ENCODE data around the gene REEP1. TPM values are rescaled to one million over a fixed set of nuclear protein-coding genes. Genes with fewer than 3 reads are reported as not detected.
"Not testable (repeated sequence)": the region's sequence is repeated elsewhere in the genome, so short reads cannot be mapped to it uniquely, and the experiment has no call there.

Gene REEP1
- total RNA-seq, 2 experiments from 2014 or later = 0.23 to 0.25 TPM

DNA sequence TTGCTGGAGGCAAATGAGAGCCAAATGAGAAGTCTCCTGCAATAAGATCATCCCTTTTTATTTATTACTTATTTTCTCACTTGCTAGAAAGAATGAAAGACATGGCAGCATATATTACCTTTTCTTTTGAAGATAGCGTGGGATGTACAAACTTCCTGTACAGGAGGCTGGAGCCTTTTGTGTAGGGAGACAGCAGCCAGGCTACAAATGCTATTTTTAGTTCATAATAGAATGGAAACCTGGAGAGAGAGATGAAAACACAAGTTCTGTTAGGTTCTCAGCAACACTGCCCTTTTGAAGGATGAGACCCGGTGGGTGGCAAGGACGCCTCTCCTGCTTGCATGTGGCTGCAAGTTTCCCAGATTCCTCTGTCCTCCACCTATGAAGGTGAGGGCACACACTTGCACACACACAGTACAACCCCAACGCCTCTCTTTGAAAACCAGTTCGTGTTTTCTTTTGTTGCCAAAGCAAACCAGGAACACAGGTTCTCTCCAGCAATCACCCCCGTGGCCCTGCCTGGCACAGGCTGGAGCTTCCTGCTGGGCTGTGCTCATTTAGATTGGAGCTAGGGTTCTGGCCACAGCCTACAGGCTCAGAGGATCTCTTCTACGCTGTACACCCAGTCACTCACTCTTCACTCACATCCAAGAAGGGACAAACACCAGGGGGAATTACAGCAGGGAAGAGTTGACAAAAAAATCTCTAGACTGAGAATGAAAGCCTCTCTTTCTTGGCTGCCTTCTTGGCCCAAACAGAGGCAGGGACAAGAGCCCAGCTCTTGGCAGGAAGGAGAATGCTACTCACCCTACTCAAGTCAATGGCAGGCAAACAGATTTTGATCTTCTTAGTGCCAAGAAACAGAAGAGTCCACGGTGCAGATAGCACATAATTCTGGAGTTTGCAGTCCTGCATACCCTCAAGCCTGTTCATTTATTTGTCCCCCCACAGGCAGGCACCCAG, 82.6 kb downstream of the REEP1 start:
- ChIA-PET CTCF (no interaction called here), POLR2A (no interaction called here)

DNA sequence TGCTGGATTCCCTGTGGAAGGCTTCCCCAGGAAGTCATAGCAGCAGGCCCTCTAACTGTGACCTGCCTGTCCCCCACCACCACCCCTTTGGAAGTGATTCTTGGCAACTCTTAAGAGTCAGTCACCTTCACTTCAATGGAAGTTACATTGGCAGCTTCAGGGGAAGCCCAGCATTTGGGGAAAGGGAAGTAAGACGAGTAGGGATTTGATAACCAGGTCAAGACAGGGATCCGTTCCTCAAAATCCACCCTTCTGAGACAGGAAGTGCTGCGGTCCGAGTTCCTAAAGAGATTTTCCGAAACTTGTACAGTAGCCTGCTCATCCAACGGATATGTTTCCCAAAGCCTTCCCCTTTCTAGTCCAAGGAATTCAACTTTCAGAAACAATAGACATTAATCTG, 84.0 kb downstream of the REEP1 start:
- CTCF ChIA-PET = no interaction called here
- POLR2A ChIA-PET = no interaction called here

- POLR2A ChIA-PET = no interaction called here
Observed at GRCh38 chr2:86251840-86252266, 85.6 kb downstream of the REEP1 start.

GRCh38 chr2:86249579-86250391, 87.6 kb downstream of the REEP1 start:
- POLR2A ChIA-PET = no interaction called here
- CTCF ChIA-PET = interaction anchor here (0.6 kb wide), 2 partner anchors 34 to 135 kb away, joined by 3 to 4 read pairs; no protein-coding TSS in a partner anchor

More at GRCh38 chr2:86251840-86252266, 85.6 kb downstream of the REEP1 start:
- CTCF ChIA-PET = no interaction called here

DNA sequence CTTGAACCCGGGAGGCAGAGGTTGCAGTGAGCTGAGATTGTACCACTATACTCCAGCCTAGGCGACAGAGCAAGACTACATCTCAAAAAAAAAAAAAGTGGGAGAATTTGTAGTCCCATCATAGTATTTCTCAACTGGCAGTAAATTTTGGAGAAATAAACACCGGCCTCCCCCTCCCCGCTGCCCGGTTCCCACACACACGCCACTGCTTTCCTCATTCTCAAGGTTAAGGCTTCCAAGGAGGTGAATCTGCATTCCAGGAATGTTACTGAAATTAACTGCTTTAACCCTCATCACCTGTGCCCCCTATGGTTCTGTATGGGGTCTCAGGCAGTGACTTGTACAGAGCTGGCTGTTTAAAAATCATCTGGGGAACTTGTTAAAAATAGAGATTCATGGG, 88.2 kb downstream of the REEP1 start:
- CTCF ChIA-PET = interaction anchor here (0.6 kb wide), 1 partner anchor 33 kb away, joined by 3 read pairs; no protein-coding TSS in a partner anchor
- POLR2A ChIA-PET = no interaction called here

- CTCF ChIA-PET = not testable (repeated sequence)
Observed at GRCh38 chr2:86245222-86245621, 92.2 kb downstream of the REEP1 start.

GRCh38 chr2:86244781-86245180, 92.6 kb downstream of the REEP1 start:
- POLR2A ChIA-PET = not testable (repeated sequence)

More at GRCh38 chr2:86245222-86245621, 92.2 kb downstream of the REEP1 start:
- POLR2A ChIA-PET = not testable (repeated sequence)

GRCh38 chr2:86243950-86244733, 93.3 kb downstream of the REEP1 start:
- POLR2A ChIA-PET = no interaction called here
- CTCF ChIA-PET = no interaction called here

More at GRCh38 chr2:86244781-86245180, 92.6 kb downstream of the REEP1 start:
- CTCF ChIA-PET = not testable (repeated sequence)

GRCh38 chr2:86243272-86243671, 94.2 kb downstream of the REEP1 start:
- ChIA-PET POLR2A (no interaction called here), CTCF (no interaction called here)

GRCh38 chr2:86241611-86242010, 95.8 kb downstream of the REEP1 start:
- POLR2A ChIA-PET = no interaction called here
- CTCF ChIA-PET = no interaction called here

DNA sequence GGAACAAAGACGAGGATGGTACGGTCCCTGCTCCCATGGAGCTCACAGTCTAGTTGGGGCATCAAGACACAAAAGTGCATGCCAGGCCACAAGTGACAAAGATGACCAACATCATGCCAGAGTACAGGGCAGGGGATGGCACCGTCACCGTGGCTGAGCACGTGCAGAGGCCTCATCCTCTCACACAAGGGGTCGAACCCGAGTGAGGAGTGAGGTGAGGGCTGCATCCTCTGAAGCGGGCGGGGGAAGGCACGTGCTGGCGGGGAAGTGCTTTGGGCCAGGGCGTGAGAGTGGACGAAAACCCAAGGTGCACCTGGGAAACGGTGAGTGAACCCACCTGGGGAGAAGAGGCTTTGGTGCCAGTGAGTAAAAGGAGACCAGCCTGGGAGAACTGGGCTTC, 97.2 kb downstream of the REEP1 start:
- ChIA-PET POLR2A (no interaction called here), CTCF (no interaction called here)

GRCh38 chr2:86239745-86240144, 97.7 kb downstream of the REEP1 start:
- ChIA-PET POLR2A (no interaction called here), CTCF (no interaction called here)

GRCh38 chr2:86239326-86239725, 98.1 kb downstream of the REEP1 start:
- ChIA-PET CTCF (no interaction called here), POLR2A (no interaction called here)

GRCh38 chr2:86238354-86238753, 99.1 kb downstream of the REEP1 start:
- POLR2A ChIA-PET = no interaction called here
- CTCF ChIA-PET = no interaction called here

DNA sequence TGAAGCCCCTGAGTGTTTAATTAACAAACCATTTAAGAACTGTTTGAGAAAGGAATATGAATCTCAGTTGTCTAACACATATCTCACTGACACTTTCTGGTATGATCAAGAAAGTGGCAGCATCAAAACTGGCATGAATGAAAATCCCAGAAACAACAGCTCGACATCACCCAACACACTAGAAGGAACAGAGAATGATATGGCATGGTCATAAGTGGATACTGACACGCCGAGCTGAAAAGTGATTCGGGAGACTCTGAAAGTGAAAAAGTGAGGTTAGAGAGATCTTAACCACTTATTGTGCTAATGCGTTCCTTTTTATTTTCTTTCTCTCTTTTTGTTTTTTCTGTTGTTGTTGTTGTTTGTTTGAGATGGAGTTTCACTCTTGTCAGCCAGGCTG, 100.3 kb downstream of the REEP1 start:
- CTCF ChIA-PET = no interaction called here
- POLR2A ChIA-PET = no interaction called here

DNA sequence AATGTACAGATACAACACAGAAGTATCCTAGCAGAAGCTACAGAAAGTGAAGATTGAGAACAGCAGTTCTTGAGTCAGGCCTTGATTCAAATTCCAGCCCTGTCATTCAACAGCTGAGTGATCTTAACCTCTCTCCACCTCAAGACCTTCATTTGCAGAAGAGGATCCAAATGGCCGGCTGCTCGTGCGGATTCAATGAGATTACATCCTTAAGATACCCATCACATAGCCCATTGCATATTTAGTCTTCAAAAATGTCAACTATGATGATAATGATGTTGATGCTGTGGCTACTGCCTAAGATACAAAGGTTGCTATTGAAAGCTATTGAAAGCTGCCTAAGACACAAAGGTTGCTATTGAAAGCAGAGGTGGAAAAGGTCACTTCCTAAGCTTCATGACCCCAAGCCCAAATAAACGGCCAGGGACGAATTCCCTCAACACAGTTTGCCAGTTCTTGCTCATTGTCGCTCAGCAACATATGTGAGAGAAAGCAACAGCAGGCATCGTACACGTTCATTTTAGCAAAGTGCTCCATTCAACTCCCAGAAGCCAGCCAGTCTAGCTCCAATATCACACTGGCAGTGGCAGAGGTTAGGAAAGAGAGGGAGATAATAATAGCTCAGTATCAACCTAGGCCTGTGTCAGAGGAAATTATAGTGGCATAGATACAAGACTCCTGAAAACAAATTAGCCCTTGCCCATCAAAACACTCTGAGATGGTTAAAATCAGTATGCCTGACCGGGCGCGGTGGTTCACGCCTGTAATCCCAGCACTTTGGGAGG, 102.0 kb downstream of the REEP1 start:
- ChIA-PET CTCF (no interaction called here), POLR2A (no interaction called here)

DNA sequence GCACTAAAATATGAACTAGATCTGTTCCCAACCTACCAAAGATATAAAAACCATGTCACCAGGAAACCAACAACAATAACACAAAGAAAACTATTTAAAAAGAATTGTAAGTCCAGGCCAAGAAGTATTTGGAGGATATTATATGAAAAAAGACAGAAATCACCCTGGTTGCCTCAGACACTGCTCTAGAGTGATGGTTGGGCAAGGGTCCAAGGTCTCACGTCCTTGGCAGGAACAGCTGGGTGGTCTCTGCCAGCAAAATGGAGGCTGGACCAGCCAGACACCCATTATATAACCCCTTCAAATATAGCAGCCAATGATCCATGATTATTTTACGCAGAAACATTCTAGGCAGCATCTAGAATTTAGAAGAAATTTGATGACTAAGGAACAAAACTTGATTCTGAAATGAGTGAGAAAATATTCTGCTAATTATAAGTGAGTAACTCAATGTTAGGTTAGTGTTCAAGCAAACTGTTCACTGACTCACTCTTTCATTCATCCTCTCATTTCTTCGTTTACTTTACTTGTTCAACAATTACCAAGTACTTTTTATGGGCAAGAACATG, 102.8 kb downstream of the REEP1 start:
- ChIA-PET POLR2A (no interaction called here), CTCF (no interaction called here)

- POLR2A ChIA-PET = no interaction called here
- CTCF ChIA-PET = no interaction called here
Observed at GRCh38 chr2:86233436-86233835, 104.0 kb downstream of the REEP1 start.

DNA sequence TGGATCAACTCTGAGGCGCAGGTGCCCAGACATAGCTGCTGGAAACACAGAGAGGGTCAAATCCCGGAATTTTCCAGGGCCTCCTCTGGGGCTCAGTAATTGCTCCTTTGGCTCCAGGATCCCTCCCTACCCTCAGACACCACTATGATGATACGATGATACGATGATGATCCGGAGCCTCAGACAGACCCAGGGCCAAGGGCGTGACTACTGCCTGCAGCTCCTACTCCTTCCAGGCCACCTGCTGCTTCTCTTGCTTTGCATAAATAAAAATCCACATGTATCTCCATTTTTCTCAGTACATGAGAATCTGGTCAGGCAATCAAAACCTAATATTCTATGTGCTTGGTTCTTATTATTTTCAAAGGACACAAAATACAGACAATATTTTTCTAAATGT, 104.5 kb downstream of the REEP1 start:
- ChIA-PET POLR2A (no interaction called here), CTCF (interaction anchor here (1.1 kb wide), 1 partner anchor 12 kb away, joined by 3 read pairs; no protein-coding TSS in a partner anchor)

Data from activated CD8-positive, alpha-beta memory T cell treated with anti-CD3 and anti-CD28 coated beads for 36 hours (primary cell).